ENCODE data around the gene MOGAT2.

The MOGAT2 gene

DNA sequence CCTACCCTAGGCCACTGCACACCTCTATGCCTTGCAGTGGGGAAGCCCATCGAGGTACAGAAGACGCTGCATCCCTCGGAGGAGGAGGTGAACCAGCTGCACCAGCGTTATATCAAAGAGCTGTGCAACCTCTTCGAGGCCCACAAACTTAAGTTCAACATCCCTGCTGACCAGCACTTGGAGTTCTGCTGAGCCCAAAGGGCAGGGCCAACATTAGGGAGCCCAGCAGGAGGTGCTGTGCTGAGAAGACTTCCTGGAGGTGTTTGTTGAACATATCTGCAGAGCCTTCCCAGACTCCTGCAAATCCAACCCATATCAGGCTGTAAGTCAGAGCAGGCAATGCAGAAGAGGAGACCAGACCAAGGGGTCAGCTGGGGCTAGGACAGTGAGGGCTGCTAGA lies 13.5 kb downstream of the MOGAT2 start:
- H3F3A ChIP-seq (ENCODE audit: insufficient read depth, low read length), result no peaks in the 10 kb centered on the region
- no peak overlapping the region for H3K9ac ChIP-seq (ENCODE audit: low read length)
- no peaks in the 10 kb centered on the region for H3K79me2 ChIP-seq (ENCODE audit: insufficient read depth, low read length)
- no peaks in the 10 kb centered on the region for H3K9me2 ChIP-seq (ENCODE audit: low read depth, low read length)
- no peak overlapping the region for H3K27ac ChIP-seq (ENCODE audit: low read depth, low read length, poor library complexity, severe bottlenecking)
- H3K36me3 ChIP-seq (ENCODE audit: insufficient read depth, low read length), result no peaks in the 10 kb centered on the region
- no peak overlapping the region for H3K4me3 ChIP-seq (ENCODE audit: low read depth, low read length, poor library complexity, severe bottlenecking)
- H3K4me2 ChIP-seq (ENCODE audit: low read length), result no peak overlapping the region
- H2AFZ ChIP-seq (ENCODE audit: low read length), result no peak overlapping the region
- H4K20me1 ChIP-seq (ENCODE audit: insufficient read depth, low read length), result no peaks in the 10 kb centered on the region
- no peaks in the 10 kb centered on the region for H3K9me3 ChIP-seq (ENCODE audit: low read length)
- H3K27me3 ChIP-seq (ENCODE audit: insufficient read depth, low read length), result 0 out of 2 replicates have a peak, but pooled peaks cover 12% of the 10 kb centered on the region
- TF ChIP-seq CTCF (IDR thresholded peaks at IDR 0.05; ENCODE audit: low read length) (no peak), EZH2 (IDR thresholded peaks at IDR 0.05; ENCODE audit: borderline replicate concordance, low read length) (no peak)
- H3K4me1 ChIP-seq (ENCODE audit: insufficient read depth, low read length, severe bottlenecking), result no peaks in the 10 kb centered on the region

GRCh38 chr11:75733071-75733430 lies 15.4 kb downstream of the MOGAT2 start:
- no peak overlapping the region for H3K27ac ChIP-seq (ENCODE audit: low read depth, low read length, poor library complexity, severe bottlenecking)
- TF ChIP-seq CTCF (IDR thresholded peaks at IDR 0.05; ENCODE audit: low read length) (no peak), EZH2 (IDR thresholded peaks at IDR 0.05; ENCODE audit: borderline replicate concordance, low read length) (no peak)
- no peak overlapping the region for H3K9ac ChIP-seq (ENCODE audit: low read length)
- H3K27me3 ChIP-seq (ENCODE audit: insufficient read depth, low read length), result 0 out of 2 replicates have a peak, but pooled peaks cover 12% of the 10 kb centered on the region
- H3K79me2 ChIP-seq (ENCODE audit: insufficient read depth, low read length), result no peaks in the 10 kb centered on the region
- H3K36me3 ChIP-seq (ENCODE audit: insufficient read depth, low read length), result no peaks in the 10 kb centered on the region
- no peaks in the 10 kb centered on the region for H3K9me3 ChIP-seq (ENCODE audit: low read length)
- H3K4me2 ChIP-seq (ENCODE audit: low read length), result no peak overlapping the region
- H2AFZ ChIP-seq (ENCODE audit: low read length), result no peak overlapping the region
- H3F3A ChIP-seq (ENCODE audit: insufficient read depth, low read length), result no peaks in the 10 kb centered on the region
- H3K4me3 ChIP-seq (ENCODE audit: low read depth, low read length, poor library complexity, severe bottlenecking), result no peak overlapping the region
- no peaks in the 10 kb centered on the region for H3K9me2 ChIP-seq (ENCODE audit: low read depth, low read length)
- H4K20me1 ChIP-seq (ENCODE audit: insufficient read depth, low read length), result no peaks in the 10 kb centered on the region
- H3K4me1 ChIP-seq (ENCODE audit: insufficient read depth, low read length, severe bottlenecking), result no peaks in the 10 kb centered on the region

GRCh38 chr11:75733431-75734107 lies 15.9 kb downstream of the MOGAT2 start:
- Histone ChIP-seq H3K4me3 (ENCODE audit: low read depth, low read length, poor library complexity, severe bottlenecking) (no peak overlapping the region), H3K27ac (ENCODE audit: low read depth, low read length, poor library complexity, severe bottlenecking) (no peak overlapping the region), H3K4me2 (ENCODE audit: low read length) (no peak overlapping the region), H3K9ac (ENCODE audit: low read length) (no peak overlapping the region), H3K9me2 (ENCODE audit: low read depth, low read length) (no peaks in the 10 kb centered on the region), H3K4me1 (ENCODE audit: insufficient read depth, low read length, severe bottlenecking) (no peaks in the 10 kb centered on the region), H4K20me1 (ENCODE audit: insufficient read depth, low read length) (no peaks in the 10 kb centered on the region), H3K9me3 (ENCODE audit: low read length) (no peaks in the 10 kb centered on the region), H3K27me3 (ENCODE audit: insufficient read depth, low read length) (peaks cover 12% of the 10 kb centered on the region; the same call in 1 of the 2 replicates), H3F3A (ENCODE audit: insufficient read depth, low read length) (no peaks in the 10 kb centered on the region), H3K36me3 (ENCODE audit: insufficient read depth, low read length) (no peaks in the 10 kb centered on the region), H3K79me2 (ENCODE audit: insufficient read depth, low read length) (no peaks in the 10 kb centered on the region), H2AFZ (ENCODE audit: low read length) (no peak overlapping the region)
- no peak for TF ChIP-seq EZH2 (IDR thresholded peaks at IDR 0.05; ENCODE audit: borderline replicate concordance, low read length)
- no peak for TF ChIP-seq CTCF (IDR thresholded peaks at IDR 0.05; ENCODE audit: low read length)
